K562 (cell line): ENCODE data around the gene PRAMEF12. TPM values are rescaled to one million over a fixed set of nuclear protein-coding genes. Genes with fewer than 3 reads are reported as not detected.

Source experiments
- AFF1 ChIP-seq, 2 experiments: fragments of 450-650 bp; IDR thresholded peaks; 2 replicates each; pipeline ENCODE4 v1.6.1; 2018; ENCODE audit warnings: mild to moderate bottlenecking in 2 of 2, low read depth in 1 of 2; ENCODE audit not compliant: partially characterized antibody in 2 of 2
- ATF7 ChIP-seq: fragments of 450-650 bp; IDR thresholded peaks from 2 replicates; pipeline ENCODE4 v1.7.1; 2014; ENCODE audit warnings: mild to moderate bottlenecking, moderate library complexity
- BACH1 ChIP-seq: fragments of 200-800 bp; sonication (Bioruptor generic); IDR thresholded peaks from 2 replicates; pipeline ENCODE4 v1.6.1; 2016; ENCODE audit warnings: missing genetic modification characterization, missing compliant biosample characterization
- CREB5 ChIP-seq: fragments of 250-450 bp; sonication (Bioruptor Pico); IDR thresholded peaks from 2 replicates; pipeline ENCODE4 v1.5.0; 2020; ENCODE audit warnings: mild to moderate bottlenecking
- DLX4 ChIP-seq: fragments of 250-450 bp; sonication (Bioruptor Pico); IDR thresholded peaks from 2 replicates; pipeline ENCODE4 v1.6.1; 2021; ENCODE audit warnings: mild to moderate bottlenecking
- EGR1 ChIP-seq: fragments of 450-650 bp; conservative IDR thresholded peaks from 2 replicates; pipeline ENCODE4 v1.6.1; 2017; ENCODE audit warnings: mild to moderate bottlenecking
- ETV1 ChIP-seq: fragments of 450-650 bp; conservative IDR thresholded peaks from 2 replicates; pipeline ENCODE4 v1.6.1; 2016; ENCODE audit warnings: missing genetic modification characterization, control low read depth, low read depth, missing compliant biosample characterization
- FOXJ2 ChIP-seq: fragments of 200-800 bp; sonication (Bioruptor generic); IDR thresholded peaks from 2 replicates; pipeline ENCODE4 v1.6.1; 2016; ENCODE audit warnings: missing genetic modification characterization, missing compliant biosample characterization
- FOXM1 ChIP-seq, 2 experiments: fragments of 450-650 bp in 1 of 2; sonication (generic) in 1 of 2; formaldehyde crosslinking in 1 of 2; IDR thresholded peaks; 2 replicates each; pipeline versions ENCODE4 v1.6.1 to v1.9.0; 2017 to 2022; ENCODE audit warnings: low read depth in 2 of 2, mild to moderate bottlenecking in 2 of 2, missing genetic modification reagents in 1 of 2, moderate library complexity in 1 of 2
- KLF6 ChIP-seq: fragments of 250-450 bp; sonication (Bioruptor Pico); IDR thresholded peaks from 2 replicates; pipeline ENCODE4 v1.4.0; 2020; ENCODE audit warnings: mild to moderate bottlenecking, moderate library complexity, borderline replicate concordance
- LEF1 ChIP-seq: fragments of 450-650 bp; IDR thresholded peaks from 2 replicates; pipeline ENCODE4 v1.6.1; 2016; ENCODE audit warnings: mild to moderate bottlenecking
- NR2C2 ChIP-seq, 2 experiments: fragments of 200-800 bp in 1 of 2; sonication (Bioruptor generic) in 1 of 2; sonication (generic) in 1 of 2; formaldehyde crosslinking in 1 of 2; IDR thresholded peaks; 2 replicates each; pipeline versions ENCODE4 v1.6.1 to v1.8.0; 2016 to 2022; ENCODE audit warnings: mild to moderate bottlenecking in 1 of 2, missing compliant biosample characterization in 1 of 2, missing genetic modification characterization in 1 of 2, missing genetic modification reagents in 1 of 2
- PTRF ChIP-seq: fragments of 450-650 bp; IDR thresholded peaks from 2 replicates; pipeline ENCODE4 v1.6.1; 2016; ENCODE audit warnings: mild to moderate bottlenecking, missing genetic modification characterization, missing compliant biosample characterization
- PTTG1 ChIP-seq: fragments of 450-650 bp; IDR thresholded peaks from 2 replicates; pipeline ENCODE4 v1.6.1; 2016; ENCODE audit warnings: low read depth, mild to moderate bottlenecking, missing genetic modification characterization, missing compliant biosample characterization
- SMAD4 ChIP-seq: fragments of 250-450 bp; sonication (Bioruptor Pico); conservative IDR thresholded peaks from 2 replicates; pipeline ENCODE4 v1.8.0; 2021; ENCODE audit warnings: inconsistent platforms, mild to moderate bottlenecking, moderate library complexity
- TEAD1 ChIP-seq, 2 experiments: fragments of 450-650 bp in 1 of 2; sonication (generic) in 1 of 2; formaldehyde crosslinking; IDR thresholded peaks; 2 replicates each; pipeline versions ENCODE4 v1.4.0 to v1.8.0; 2020 to 2022; ENCODE audit warnings: mild to moderate bottlenecking in 2 of 2, missing genetic modification reagents in 1 of 2
- ZFPM2 ChIP-seq: fragments of 250-450 bp; sonication (Bioruptor Pico); IDR thresholded peaks from 2 replicates; pipeline ENCODE4 v1.5.1; 2022; ENCODE audit warnings: mild to moderate bottlenecking
- ZNF384 ChIP-seq: IDR thresholded peaks from 2 replicates; pipeline ENCODE4 v1.6.1; 2012; ENCODE audit warnings: low read depth, low read length, improper control_type of control experiment
- ZNF41 ChIP-seq: fragments of 250-450 bp; sonication (Bioruptor Pico); conservative IDR thresholded peaks from 2 replicates; pipeline ENCODE4 v1.4.0; 2020; ENCODE audit warnings: mild to moderate bottlenecking
- ZNF644 ChIP-seq: fragments of 200-800 bp; sonication (Bioruptor generic); IDR thresholded peaks from 2 replicates; pipeline ENCODE4 v1.6.1; 2016; ENCODE audit warnings: low read depth, missing genetic modification characterization, missing compliant biosample characterization
- polyA plus RNA-seq, 8 experiments: library from polyadenylated mRNA; depleted of rRNA in 4 of 8; stranded (reverse) in 5 of 8; unstranded in 3 of 8; fragments of >200 nt; fragmentation: Nextera tagmentation in 2 of 8; fragmentation: Illumina TruSeq in 1 of 8; extraction: Ambion mirVana in 2 of 8; extraction: Trizol in 1 of 8; gene quantifications; 2 replicates each; pipeline versions ENCODE4 v1.2.1 to v1.2.3, GENCODE V29; 2011 to 2014; ENCODE audit warnings: inconsistent platforms in 1 of 8, missing spikeins in 1 of 8
- total RNA-seq, 7 experiments: library from RNA; depleted of rRNA in 6 of 7; stranded (reverse); fragments of >200 nt in 6 of 7; fragmentation: Illumina TruSeq in 2 of 7; extraction: Trizol in 2 of 7; gene quantifications; 2 replicates each; pipeline versions ENCODE4 v1.2.1 to v1.2.3, GENCODE V29; 2011 to 2021; ENCODE audit warnings: low replicate concordance in 1 of 7

The PRAMEF12 gene
- total and polyA plus RNA-seq, 9 of the 15 experiments (the other 6 are each of a cell fraction or from before 2014, with no cell fraction given) = not detected

GRCh38 chr1:12745126-12745991 is 28.2 kb upstream of the PRAMEF12 start (continued):
- TF ChIP-seq ZNF384 (peak; percentile 95), FOXM1 (IDR thresholded peaks at IDR 0.05; ENCODE audit: low read depth) (peak; percentile 86; the same call in 1 of the 2 replicates), FOXM1 (CRISPR knock-in tag; IDR thresholded peaks at IDR 0.05; ENCODE audit: low read depth) (0 out of 2 replicates have a peak, but pooled peaks have one; percentile 45), DLX4 (CRISPR knock-in tag) (no peak), ATF7 (peak; percentile 94), AFF1 (IDR thresholded peaks at IDR 0.05; ENCODE audit: low read depth in 1 of 2, partially characterized antibody in 2 of 2) (peak; percentile 59 to 69), ETV1 (peak; percentile 69), PTRF (tag) (no peak), PTTG1 (tag) (0 out of 2 replicates have a peak, but pooled peaks have one; percentile 16), ZNF41 (CRISPR knock-in tag) (0 out of 2 replicates have a peak, but pooled peaks have one; percentile 37), LEF1 (peak; percentile 87; the same call in 1 of the 2 replicates), CREB5 (no peak), BACH1 (tag) (peak; percentile 33), ZNF644 (tag) (peak; percentile 60; the same call in 1 of the 2 replicates), SMAD4 (0 out of 2 replicates have a peak, but pooled peaks have one; percentile 53), FOXJ2 (tag) (peak; percentile 69; the same call in 1 of the 2 replicates), TEAD1 (CRISPR knock-in tag; IDR thresholded peaks at IDR 0.05) (peak in 1 of 2 experiments; percentile 47; a peak in 1 of 4 replicates), ZFPM2 (CRISPR knock-in tag) (no peak), KLF6 (peak; percentile 55; the same call in 1 of the 2 replicates), NR2C2 (CRISPR knock-in tag; IDR thresholded peaks at IDR 0.05) (no peak), NR2C2 (tag; IDR thresholded peaks at IDR 0.05) (peak; percentile 54), EGR1 (no peak)
